Anterior cingulate cortex (tissue), 58 donors: ENCODE measurements around the gene STXBP3.
"Not testable (repeated sequence)": the region's sequence is repeated elsewhere in the genome, so short reads cannot be mapped to it uniquely, and the experiment has no call there.

Experiments
- DNase-seq, 58 donors: peaks; one replicate each; lab custom pipeline; 2025; lab: John Stamatoyannopoulos, UW

STXBP3 gene

DNA sequence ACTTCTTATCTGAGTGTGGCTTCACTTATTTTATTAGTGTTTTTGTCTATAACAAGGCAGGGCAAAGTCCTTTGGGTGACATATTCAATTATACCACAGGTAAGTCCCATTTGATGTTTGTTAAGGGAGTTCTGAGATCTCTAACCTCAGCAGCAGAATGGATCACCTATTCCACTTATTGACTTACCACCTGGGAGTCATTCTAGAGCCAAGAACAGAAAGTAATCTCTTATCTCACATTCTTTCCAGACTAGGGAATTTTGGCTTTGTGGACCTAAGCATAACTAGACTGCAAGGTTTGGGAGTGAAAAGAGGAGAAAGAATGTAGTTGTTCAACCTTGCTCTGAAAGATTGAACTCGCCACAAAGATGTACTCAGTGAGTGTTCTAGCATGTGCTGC is 20.6 kb upstream of the STXBP3 start:
- no peak for DNase-seq

DNA sequence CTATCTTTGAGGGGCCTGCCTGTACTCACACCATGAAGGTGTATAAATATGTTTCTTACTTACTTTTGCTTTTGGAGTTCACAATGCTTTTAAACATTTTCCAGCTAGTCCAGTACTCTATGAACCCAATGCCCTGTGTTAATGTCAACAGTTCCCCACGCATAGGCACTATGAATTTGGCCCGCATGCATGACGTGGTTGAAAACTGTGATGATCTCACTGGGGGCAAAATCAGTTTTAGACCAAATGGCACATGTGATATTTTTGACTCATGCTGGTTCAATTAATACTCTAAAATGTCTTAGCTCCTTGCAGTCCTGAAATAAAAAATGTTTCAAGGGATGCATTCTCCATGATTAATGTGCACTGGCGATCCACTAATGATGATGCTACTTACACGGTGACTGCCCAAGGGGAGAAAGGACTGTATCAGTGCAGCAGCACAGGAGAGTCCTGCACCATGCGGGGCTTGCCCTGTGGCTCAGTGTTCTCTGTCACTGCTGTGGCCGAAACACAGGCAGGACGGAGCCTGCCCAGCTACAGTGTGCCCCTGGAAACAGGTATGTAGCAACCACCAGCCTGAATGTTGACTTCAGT is 18.0 kb upstream of the STXBP3 start:
- no peak for DNase-seq

DNA sequence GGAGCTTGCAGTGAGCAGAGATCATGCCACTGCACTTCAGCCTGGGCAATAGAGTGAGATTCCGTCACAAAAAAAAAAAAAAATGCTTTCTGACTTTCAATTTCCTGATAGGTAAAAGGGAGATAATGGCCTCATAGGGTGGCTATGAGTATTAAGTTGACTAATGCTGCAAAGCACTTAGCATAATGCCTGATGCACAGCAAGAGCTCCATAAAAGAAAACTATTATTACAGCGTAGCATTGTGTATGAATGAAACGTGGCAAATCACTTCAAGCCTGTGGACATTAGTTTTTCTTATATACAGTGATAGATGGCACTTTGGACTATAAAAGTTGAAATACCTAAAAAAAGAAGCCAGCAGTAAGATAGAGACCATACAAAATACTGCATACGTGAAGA is 17.0 kb upstream of the STXBP3 start:
- no peak for DNase-seq

DNA sequence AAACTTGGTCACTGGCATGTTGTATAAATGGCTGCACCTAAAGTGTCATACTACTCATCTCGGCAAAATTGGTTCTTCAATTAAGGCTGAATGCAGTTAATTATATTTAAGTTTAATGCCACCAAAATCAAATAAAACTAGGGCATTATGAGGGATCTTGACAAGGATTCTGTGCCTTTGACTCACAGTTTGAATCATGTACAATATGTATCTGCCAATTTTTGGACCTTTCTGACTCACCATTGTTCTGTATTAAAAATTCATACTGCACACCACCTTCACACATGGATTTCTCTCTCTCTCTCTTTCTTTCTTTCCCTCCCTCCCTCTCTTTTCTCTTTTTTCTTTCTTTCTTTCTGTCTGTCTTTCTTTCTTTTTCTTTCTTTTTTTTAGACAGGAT is 14.1 kb upstream of the STXBP3 start:
- no peak for DNase-seq

DNA sequence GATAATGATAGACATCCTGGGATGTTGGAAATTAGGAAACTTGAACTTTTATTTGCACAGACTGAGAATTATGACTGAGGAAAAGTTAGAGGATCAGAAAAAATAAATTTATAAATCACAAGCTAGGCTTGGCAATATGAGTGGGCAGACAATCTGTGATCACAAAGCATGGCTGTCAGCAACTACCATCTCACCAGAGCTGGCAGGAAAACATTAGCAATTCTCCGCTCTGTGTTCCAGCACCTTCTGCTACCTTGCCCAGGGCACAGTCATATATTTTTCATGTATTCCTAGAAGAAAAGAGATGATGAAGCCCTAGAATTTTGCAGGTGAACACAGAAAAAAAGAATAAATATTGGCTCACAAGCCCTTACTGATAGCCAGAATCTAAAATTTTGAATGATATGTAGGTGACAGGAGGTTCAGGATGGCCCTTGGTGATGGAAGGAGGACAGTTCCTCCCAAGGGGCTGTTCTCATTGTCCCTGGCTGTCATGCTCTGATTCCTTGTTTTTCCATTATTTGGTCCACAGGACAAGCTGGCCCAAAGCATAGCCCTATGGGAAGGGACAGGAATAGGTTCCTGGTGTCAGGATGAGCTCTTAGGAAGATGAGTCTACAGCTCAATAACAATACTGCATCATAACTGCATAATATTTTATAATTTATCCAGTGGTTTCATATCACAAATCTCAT is 12.2 kb upstream of the STXBP3 start:
- DNase-seq = peak in 2 of 58 donors; percentile 10 to 12

DNA sequence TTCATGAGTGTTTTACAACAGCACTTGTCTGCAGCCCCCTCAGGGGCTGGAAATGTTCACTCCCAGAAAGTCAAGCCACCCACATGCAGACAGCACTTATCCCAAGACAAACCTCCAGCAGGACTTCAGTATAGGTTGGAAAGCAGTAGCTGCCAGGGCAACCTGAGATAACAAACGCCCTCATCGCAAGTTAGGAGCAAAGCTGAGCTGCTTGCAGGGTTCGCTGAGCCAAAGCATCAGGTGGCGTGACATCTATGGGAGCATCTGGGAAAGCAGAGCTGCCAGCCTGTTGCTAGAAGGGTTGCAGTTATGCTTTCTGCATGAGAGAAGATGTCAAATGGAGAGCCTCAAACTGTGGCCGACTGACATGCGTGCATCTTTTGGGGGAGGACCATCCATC is 4.2 kb upstream of the STXBP3 start:
- DNase-seq = peak in 24 of 58 donors; percentile 8 to 67 (median 36)

DNA sequence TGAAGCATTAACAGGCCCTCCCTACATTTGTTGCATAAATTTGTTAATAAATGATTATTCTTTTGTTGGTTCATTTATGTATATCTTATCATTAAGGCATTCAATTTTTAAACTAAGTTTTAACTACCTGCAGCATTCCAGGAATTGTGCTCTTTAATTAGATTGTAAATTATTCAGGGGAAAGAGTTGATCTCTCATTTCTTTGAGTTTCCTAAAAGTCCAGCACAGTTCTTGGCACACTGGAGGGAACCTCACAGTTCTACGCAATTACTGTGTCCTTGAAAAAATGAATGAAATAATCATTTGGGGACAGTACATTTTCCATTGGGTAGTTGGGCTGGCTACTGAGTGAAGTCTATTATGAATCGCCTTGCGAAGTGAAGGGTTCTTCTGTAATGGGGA is 493 bp upstream of the STXBP3 start:
- DNase-seq = no peak

DNA sequence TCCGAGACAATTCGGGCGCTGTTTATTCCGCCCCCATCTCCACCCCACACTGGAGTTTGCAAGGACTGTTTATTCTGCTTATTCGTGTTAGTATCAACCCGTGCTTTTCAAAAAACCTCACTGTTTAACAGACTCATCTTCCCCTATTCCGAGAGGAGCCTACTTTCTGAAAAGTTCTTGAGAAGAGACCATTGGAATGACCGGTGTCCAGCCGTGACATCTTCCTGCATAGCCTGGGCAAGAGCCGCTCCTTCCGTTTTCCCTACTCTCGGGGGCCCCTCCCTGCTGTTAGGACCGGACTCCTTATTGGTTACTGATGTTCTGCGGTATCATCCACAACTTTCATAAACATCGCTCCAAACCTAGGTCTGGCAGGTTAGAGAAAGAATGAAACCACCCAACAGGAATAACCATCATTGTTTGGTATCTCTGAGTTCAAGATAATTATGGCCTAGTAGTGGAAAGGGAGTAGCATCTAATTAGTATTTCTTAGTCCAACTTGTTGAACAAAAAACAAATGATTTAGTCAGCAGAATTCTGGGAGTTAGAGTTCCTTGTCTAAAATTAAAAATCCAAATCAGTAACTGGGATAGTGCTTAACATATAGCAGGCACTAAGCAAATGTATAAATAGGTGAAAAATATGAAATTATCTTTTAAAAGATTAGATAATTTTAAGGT is 837 bp downstream of the STXBP3 start:
- DNase-seq = peak in 55 of 58 donors; percentile 9 to 84 (median 56)

DNA sequence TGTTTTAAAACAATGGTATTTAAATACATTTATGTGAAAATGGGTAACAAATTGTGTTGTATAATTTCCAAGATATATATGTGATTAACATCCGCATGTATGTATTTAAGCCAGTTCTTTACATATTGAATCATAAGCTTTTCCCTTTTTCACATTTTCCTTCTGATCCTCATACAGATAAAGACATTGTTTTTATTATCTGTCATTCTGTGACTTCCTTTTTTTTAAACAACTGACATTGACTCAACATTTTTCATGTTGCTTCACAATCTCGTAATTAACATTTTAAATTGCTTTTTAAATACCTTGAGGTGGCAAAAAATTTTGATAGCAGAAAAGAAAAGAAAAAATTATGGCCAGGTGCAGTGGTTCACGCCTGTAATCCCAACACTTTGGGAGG is 1.4 kb downstream of the STXBP3 start:
- DNase-seq = no peak

DNA sequence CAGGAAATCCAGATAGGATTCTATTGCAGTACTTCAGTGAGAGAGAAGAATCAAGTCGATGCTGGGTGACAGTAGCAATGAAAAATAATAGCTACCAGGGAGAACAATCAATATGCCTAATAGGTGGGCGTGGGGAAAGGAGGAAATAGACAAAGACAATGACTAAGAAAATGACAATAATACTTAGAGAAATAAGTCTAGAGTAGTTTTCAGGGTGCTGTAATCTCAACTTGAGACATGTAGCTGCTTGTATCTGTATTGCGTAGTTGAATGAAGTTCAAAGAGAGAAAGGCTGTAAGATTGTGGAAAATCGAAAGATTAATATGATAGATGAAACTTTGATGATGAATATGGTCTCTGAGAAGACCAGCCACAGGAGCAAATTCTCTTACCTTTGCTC is 2.6 kb downstream of the STXBP3 start:
- DNase-seq = no peak

DNA sequence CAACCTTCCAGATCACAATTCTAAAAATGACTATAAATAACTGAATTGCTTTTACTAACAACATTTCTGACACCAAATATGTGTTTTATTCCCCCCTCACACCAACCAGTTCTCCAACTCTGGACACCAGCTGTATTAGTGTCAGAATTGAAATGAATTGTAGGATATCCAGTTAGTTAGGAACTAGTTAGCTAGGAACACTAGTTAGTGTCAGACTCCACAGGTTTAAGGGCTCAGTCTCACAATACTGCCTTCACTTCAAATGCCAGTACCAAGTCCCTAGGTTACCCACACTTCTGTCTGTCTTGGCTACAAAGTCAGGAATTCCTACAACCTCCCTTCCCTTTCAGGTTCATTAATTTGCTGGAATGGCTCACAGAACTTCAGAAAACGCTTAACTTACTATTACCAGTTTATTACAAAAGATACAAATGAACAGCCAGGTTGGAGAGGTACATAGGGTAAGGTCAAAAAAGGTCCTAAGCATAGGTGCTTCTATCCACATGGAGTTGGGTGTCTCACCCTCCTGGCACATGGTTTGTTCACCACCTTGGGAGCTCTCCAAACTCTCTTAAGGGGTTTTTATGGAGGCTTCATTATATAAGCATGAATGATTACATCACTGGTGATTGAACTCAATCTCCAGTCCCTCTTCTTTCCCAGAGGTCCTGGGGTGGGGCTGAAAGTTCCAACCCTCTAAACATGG is 4.2 kb downstream of the STXBP3 start:
- DNase-seq = no peak

DNA sequence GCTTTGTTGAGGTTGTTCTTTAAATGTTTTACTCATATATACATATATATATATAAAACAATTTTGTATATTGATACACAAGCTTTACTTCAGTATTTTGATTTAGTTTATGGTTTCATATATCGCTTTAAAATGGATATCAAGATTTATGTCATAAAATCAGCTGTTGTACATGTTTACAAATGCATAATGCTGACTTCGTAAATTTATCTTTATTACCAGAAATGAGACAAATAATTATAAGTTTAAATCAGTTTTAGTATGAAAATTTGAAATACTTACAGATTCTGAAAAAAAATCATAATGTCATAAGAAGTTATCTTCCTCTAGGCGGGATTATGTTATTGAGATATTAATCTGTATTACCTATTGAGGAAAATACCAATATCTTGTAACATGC is 6.9 kb downstream of the STXBP3 start:
- DNase-seq = no peak

DNA sequence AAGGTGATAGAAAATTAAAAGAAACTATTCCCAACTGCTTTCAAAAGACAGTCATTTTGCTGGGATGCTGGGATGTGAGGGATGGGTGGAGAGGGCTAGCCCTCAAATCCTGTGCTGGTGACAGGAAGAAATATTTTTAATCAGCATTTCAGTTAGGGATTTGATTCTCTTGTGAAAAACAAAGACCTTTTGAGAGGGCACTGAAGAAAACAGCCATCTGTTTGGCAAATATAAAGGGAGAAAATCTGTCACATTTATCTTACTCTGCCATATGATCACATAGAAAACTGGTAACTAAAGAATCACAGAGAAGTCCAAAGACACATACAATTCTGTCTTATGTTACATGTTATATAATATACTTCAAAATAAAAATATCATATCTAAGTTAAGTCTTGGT is 12.3 kb downstream of the STXBP3 start:
- peak in 1 of 58 donors; percentile 26 for DNase-seq

DNA sequence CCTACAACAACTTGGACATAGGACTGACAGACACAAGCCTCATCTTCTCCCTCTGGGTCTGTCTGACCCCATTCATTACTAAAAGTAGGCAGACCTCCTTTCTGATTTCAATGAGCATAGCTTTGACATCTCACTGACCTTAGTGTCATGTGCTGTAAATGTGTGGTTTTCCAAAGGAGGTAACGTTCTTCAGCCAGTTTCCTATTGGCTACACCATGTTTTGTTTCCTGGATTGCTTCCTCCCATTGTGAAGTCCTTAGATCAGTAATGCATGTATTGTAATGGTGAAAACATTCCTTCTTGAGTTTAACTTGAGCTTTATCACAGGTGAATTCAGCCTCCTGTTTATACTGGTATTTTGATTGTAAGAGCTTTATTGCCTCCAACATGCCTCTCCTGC is 20.6 kb downstream of the STXBP3 start:
- no peak for DNase-seq

DNA sequence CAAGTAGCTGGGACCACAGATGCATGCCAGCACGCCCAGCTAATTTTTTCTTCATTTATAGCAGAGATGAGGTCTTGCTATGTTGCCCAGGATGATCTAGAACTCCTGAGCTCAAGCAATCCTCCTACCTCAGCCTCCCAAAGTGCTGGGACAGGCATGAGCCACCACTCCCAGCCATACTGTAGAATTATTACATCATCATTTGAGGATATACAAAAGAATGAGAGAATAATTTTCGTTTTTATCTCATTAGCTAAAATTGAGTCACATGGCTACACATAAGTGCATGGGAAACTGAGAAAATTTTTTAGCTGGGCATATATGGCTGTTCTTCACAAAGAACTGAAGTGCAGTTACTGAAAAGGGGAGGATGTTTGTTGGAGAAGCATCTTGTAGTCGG is 21.2 kb downstream of the STXBP3 start:
- DNase-seq = no peak

DNA sequence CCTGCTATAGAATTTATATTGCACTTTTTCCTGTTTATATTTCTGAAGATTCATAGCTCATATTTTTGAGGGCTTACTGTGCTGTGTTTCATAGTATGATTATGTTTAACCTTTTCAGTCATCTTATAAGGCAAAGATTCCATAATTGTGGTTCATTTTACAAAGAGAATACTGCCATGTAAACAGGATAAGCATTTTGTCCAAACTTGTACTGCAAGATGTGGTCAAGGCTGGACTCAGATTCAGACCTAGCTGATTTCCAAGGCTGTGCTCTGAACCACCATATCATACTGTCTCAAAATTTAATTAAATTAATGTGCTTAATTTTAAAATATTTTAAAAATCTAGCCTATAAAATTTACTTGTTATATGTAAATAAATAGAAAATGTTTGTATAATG is 31.4 kb downstream of the STXBP3 start:
- no peak for DNase-seq

DNA sequence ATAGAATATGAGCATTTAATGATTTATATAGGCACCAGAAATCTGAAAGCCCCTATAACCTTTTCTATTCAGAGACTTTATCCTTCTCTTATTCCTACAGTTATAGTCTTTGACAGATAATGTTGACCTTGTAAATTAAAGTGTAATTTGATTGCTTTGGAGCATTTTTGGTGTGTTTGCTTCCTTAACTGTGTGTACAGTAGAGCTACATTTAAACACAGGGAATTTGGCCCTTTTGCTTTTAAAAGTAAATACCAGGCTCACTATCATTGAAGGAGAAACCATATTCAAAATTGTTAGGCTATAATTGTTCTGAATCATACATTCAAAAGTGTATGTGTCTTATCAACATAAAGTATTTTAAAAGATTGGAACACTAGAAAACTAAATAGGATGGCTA is 33.0 kb downstream of the STXBP3 start:
- no peak for DNase-seq

DNA sequence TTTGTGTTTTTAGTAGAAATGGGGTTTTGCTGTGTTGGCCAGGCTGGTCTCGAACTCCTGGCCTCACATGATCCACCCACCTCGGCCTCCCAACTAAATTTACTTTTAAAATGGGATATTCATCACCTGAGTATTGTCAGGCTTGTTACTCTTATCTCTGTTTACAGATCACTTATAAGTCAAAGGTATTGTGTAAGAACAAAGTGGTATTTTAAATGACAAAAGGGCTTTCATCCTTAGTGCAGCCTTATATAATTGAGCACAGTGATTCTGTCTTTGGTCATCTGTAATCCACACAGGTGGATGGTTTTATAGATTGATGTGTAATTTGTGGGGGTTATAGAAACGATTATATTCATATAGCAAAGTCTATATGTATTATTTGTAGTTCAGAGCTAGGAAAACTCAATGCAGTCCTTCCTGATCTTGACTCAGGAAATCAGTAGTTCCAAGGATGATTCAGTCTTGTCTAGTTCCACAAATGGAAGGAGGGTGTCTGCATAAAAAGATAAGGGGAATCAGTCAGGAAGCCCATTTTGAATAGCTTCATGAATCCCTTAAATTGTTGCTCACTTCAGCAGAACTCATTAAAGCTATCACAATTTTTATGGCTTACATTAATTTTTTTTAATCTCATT is 34.6 kb downstream of the STXBP3 start:
- DNase-seq = no peak

DNA sequence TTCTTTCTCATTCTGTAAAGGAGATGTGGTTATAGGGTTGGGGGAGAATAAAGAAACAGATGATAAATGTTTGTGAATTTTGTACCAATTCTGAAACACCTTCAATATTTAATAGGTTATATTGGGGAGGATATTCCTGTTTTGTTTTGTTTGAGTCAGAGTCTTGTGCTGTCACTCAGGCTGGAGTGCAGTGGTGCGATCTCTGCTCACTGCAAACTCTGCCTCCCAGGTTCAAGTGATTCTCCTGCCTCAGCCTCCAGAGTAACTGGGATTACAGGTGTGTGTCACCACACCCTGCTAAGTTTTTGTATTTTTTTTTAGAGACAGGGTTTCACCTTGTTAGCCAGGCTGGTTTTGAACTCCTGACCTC is 35.1 kb downstream of the STXBP3 start:
- DNase-seq = not testable (repeated sequence)

DNA sequence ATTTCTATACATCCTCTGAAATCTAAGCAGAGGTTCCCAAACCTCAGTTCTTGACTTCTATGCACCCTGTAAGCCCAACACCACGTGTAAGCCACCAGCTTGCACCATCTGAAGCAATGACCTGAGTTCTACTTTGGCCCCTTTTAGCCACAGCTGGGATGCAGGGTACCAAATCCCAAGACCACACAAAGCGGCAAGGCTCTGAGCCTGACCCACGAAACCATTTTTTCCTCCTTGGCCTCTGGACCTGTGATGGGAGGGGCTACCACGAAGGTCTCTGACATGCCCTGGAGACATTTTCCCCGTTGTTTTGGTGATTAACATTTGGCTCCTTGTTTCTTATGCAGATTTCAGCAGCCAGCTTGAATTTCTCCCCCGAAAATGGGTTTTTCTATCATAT is 38.8 kb downstream of the STXBP3 start:
- no peak for DNase-seq

DNA sequence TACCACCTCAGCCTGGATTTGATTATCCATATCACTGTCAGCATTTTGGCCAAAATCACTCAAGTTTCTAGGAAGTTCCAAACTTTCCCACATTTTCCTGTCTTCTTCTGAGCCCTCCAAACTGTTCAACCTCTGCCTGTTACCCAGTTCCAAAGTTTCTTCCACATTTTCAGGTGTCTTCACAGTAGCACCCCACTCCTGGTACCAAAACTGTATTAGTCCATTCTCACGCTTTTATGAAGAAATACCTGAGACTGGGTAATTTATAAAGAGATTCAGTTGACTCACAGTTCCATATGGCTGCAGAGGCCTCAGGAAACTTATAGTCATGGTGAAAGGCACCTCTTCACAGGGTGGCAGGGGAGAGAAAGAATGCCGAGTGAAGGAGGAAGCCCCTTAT is 39.4 kb downstream of the STXBP3 start:
- no peak for DNase-seq
